ENCODE measurements around the gene PRSS36.

The PRSS36 gene

DNA sequence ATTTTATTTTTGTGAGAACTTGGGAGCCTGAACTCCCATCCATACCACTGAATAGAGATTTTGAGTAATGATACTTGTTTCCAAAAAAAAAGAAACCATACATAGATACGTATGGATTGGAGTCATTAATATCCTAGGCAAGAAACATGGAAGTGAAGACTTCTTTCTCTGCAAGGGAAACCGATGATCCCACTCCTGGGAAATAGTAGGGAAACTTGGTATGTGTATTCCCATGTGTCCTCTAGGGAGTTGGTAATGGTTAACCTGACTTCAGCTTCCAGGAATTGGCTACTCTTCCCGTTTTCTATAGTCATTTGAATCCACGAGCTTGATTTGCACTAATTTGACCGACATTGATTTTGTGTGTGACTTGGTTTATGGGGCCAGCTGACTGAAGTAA is 35.5 kb upstream of the PRSS36 start:
- Histone ChIP-seq H3K9me3 (ENCODE audit: low read length) (no peaks in the 10 kb centered on the region), H3K9ac (ENCODE audit: low read length) (no peak overlapping the region), H3K27me3 (ENCODE audit: insufficient read depth, low read length) (no peaks in the 10 kb centered on the region), H3F3A (ENCODE audit: insufficient read depth, low read length) (no peaks in the 10 kb centered on the region), H3K79me2 (ENCODE audit: insufficient read depth, low read length) (peaks cover 44% of the 10 kb centered on the region), H2AFZ (ENCODE audit: low read length) (no peak overlapping the region), H3K4me1 (ENCODE audit: insufficient read depth, low read length, severe bottlenecking) (peaks cover 15% of the 10 kb centered on the region), H3K27ac (ENCODE audit: low read depth, low read length, poor library complexity, severe bottlenecking) (no peak overlapping the region), H3K4me2 (ENCODE audit: low read length) (no peak overlapping the region), H3K36me3 (ENCODE audit: insufficient read depth, low read length) (peaks cover 97% of the 10 kb centered on the region), H3K9me2 (ENCODE audit: low read depth, low read length) (no peaks in the 10 kb centered on the region), H3K4me3 (ENCODE audit: low read depth, low read length, poor library complexity, severe bottlenecking) (no peak overlapping the region), H4K20me1 (ENCODE audit: insufficient read depth, low read length) (peaks cover 10% of the 10 kb centered on the region; the same call in 1 of the 2 replicates)
- TF ChIP-seq EZH2 (IDR thresholded peaks at IDR 0.05; ENCODE audit: borderline replicate concordance, low read length): no peak
- TF ChIP-seq, protein P1, sequence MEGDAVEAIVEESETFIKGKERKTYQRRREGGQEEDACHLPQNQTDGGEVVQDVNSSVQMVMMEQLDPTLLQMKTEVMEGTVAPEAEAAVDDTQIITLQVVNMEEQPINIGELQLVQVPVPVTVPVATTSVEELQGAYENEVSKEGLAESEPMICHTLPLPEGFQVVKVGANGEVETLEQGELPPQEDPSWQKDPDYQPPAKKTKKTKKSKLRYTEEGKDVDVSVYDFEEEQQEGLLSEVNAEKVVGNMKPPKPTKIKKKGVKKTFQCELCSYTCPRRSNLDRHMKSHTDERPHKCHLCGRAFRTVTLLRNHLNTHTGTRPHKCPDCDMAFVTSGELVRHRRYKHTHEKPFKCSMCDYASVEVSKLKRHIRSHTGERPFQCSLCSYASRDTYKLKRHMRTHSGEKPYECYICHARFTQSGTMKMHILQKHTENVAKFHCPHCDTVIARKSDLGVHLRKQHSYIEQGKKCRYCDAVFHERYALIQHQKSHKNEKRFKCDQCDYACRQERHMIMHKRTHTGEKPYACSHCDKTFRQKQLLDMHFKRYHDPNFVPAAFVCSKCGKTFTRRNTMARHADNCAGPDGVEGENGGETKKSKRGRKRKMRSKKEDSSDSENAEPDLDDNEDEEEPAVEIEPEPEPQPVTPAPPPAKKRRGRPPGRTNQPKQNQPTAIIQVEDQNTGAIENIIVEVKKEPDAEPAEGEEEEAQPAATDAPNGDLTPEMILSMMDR (IDR thresholded peaks at IDR 0.05; ENCODE audit: low read length): no peak

DNA sequence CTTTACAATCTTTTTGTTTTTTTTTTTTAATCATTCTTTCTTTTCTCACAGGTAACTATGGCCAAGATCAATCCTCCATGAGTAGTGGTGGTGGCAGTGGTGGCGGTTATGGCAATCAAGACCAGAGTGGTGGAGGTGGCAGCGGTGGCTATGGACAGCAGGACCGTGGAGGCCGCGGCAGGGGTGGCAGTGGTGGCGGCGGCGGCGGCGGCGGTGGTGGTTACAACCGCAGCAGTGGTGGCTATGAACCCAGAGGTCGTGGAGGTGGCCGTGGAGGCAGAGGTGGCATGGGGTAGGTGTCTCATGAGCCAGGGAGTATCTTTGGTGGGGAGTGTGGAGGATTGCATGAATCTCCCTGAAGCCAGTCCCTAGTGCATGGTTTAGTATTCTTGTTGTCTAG is 35.0 kb upstream of the PRSS36 start:
- TF ChIP-seq, protein P1 (IDR thresholded peaks at IDR 0.05; ENCODE audit: low read length): no peak
- no peak for TF ChIP-seq EZH2 (IDR thresholded peaks at IDR 0.05; ENCODE audit: borderline replicate concordance, low read length)
- Histone ChIP-seq H3K4me1 (ENCODE audit: insufficient read depth, low read length, severe bottlenecking) (peaks cover 15% of the 10 kb centered on the region), H3F3A (ENCODE audit: insufficient read depth, low read length) (no peaks in the 10 kb centered on the region), H3K9ac (ENCODE audit: low read length) (no peak overlapping the region), H3K4me2 (ENCODE audit: low read length) (no peak overlapping the region), H3K79me2 (ENCODE audit: insufficient read depth, low read length) (peaks cover 48% of the 10 kb centered on the region), H3K9me3 (ENCODE audit: low read length) (no peaks in the 10 kb centered on the region), H3K27me3 (ENCODE audit: insufficient read depth, low read length) (no peaks in the 10 kb centered on the region), H3K36me3 (ENCODE audit: insufficient read depth, low read length) (peaks cover 93% of the 10 kb centered on the region), H3K9me2 (ENCODE audit: low read depth, low read length) (no peaks in the 10 kb centered on the region), H3K27ac (ENCODE audit: low read depth, low read length, poor library complexity, severe bottlenecking) (no peak overlapping the region), H2AFZ (ENCODE audit: low read length) (no peak overlapping the region), H4K20me1 (ENCODE audit: insufficient read depth, low read length) (peaks cover 10% of the 10 kb centered on the region; the same call in 1 of the 2 replicates), H3K4me3 (ENCODE audit: low read depth, low read length, poor library complexity, severe bottlenecking) (no peak overlapping the region)

DNA sequence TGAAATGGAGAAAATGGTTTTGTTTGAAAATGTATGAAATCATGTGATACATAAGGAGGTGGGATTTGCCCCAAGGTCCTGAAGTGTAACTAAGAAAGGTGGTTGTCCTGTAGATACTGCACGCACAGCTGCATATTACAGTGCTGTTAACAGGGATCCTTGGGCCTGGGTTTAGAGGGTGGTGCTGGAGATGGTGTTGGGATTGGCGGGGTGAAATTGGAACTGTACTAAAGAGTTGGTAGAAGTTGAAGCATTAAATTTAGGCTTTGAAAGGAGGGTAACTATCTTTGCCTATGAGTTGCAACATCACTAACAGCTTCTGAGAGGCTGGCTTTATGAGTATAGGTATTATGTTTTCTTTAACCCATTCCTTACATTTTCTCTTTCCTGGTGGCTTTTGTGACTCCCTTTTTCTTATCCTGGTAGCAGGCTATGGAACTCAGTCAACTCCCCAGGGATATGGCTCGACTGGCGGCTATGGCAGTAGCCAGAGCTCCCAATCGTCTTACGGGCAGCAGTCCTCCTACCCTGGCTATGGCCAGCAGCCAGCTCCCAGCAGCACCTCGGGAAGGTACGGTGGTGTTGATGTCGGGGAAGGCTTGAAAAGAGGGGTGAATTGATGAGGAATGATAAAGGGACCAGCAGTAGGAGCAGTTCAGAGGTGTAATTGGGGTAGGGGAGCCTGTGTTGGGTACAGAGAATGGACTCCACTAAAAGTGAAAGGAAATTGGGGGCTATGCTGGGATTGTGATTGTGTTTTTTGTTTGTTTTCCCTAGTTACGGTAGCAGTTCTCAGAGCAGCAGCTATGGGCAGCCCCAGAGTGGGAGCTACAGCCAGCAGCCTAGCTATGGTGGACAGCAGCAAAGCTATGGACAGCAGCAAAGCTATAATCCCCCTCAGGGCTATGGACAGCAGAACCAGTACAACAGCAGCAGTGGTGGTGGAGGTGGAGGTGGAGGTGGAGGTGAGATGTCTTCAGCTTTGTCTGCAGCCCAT is 33.9 kb upstream of the PRSS36 start:
- Histone ChIP-seq H3K4me1 (ENCODE audit: insufficient read depth, low read length, severe bottlenecking) (peaks cover 20% of the 10 kb centered on the region), H3K4me2 (ENCODE audit: low read length) (no peak overlapping the region), H4K20me1 (ENCODE audit: insufficient read depth, low read length) (peaks cover 7% of the 10 kb centered on the region; the same call in 1 of the 2 replicates), H3K27me3 (ENCODE audit: insufficient read depth, low read length) (no peaks in the 10 kb centered on the region), H3K27ac (ENCODE audit: low read depth, low read length, poor library complexity, severe bottlenecking) (no peak overlapping the region), H3K36me3 (ENCODE audit: insufficient read depth, low read length) (peaks cover 81% of the 10 kb centered on the region), H3K9me2 (ENCODE audit: low read depth, low read length) (no peaks in the 10 kb centered on the region), H3K9me3 (ENCODE audit: low read length) (no peaks in the 10 kb centered on the region), H3K4me3 (ENCODE audit: low read depth, low read length, poor library complexity, severe bottlenecking) (no peak overlapping the region), H2AFZ (ENCODE audit: low read length) (no peak overlapping the region), H3K9ac (ENCODE audit: low read length) (no peak overlapping the region), H3K79me2 (ENCODE audit: insufficient read depth, low read length) (peaks cover 48% of the 10 kb centered on the region), H3F3A (ENCODE audit: insufficient read depth, low read length) (no peaks in the 10 kb centered on the region)
- TF ChIP-seq, protein P1 (IDR thresholded peaks at IDR 0.05; ENCODE audit: low read length): no peak

Measured in OCI-LY1 (cell line).